ENCODE results near the gene TTC4.

Gene TTC4

GRCh38 chr1:54744696-54745095 lies 29.0 kb downstream of the TTC4 start:
- no peak overlapping the region for H3K4me3 ChIP-seq
- no peak overlapping the region for H3K27ac ChIP-seq

- Histone ChIP-seq H3K27ac (no peak overlapping the region), H3K4me3 (no peak overlapping the region)
Measured at GRCh38 chr1:54745274-54745673, 29.6 kb downstream of the TTC4 start.

- Histone ChIP-seq H3K4me3 (no peak overlapping the region), H3K27ac (no peak overlapping the region)
Measured at GRCh38 chr1:54745864-54746263, 30.2 kb downstream of the TTC4 start.

GRCh38 chr1:54748094-54748835 lies 32.6 kb downstream of the TTC4 start:
- Histone ChIP-seq H3K27ac (no peak overlapping the region), H3K4me3 (no peak overlapping the region)

GRCh38 chr1:54750596-54750995 lies 34.9 kb downstream of the TTC4 start:
- Histone ChIP-seq H3K4me3 (no peak overlapping the region), H3K27ac (no peak overlapping the region)

GRCh38 chr1:54751426-54751825 lies 35.8 kb downstream of the TTC4 start:
- H3K4me3 ChIP-seq: no peak overlapping the region

GRCh38 chr1:54754045-54754444 lies 38.4 kb downstream of the TTC4 start:
- Histone ChIP-seq H3K4me3 (no peak overlapping the region), H3K27ac (no peak overlapping the region)

More at GRCh38 chr1:54751426-54751825, 35.8 kb downstream of the TTC4 start:
- no peak overlapping the region for H3K27ac ChIP-seq

- no peak overlapping the region for H3K4me3 ChIP-seq
- no peak overlapping the region for H3K27ac ChIP-seq
Measured at GRCh38 chr1:54754486-54755285, 39.0 kb downstream of the TTC4 start.

- Histone ChIP-seq H3K27ac (no peak overlapping the region), H3K4me3 (no peak overlapping the region)
Measured at GRCh38 chr1:54757833-54758232, 42.2 kb downstream of the TTC4 start.

- Histone ChIP-seq H3K4me3 (no peak overlapping the region), H3K27ac (no peak overlapping the region)
Measured at GRCh38 chr1:54758678-54759348, 43.2 kb downstream of the TTC4 start.

GRCh38 chr1:54763816-54764132 lies 48.1 kb downstream of the TTC4 start:
- Histone ChIP-seq H3K27ac (peak overlapping the region; percentile 57 to 90 (median 78)), H3K4me3 (peak overlapping the region; percentile 52 to 87 (median 73))

- H3K4me3 ChIP-seq: peak within 1 kb of the TSS; percentile 52 to 87 (median 73)
- peak within 1 kb of the TSS; percentile 57 to 90 (median 78) for H3K27ac ChIP-seq
Measured at GRCh38 chr1:54764133-54764921, 48.7 kb downstream of the TTC4 start, which contains the start of gene PARS2. Gene PARS2, minus strand, starts transcription at chr1:54764523. Its CDS starts 5,362 bp downstream, at chr1:54759161.

- peak overlapping the region in 5 of 21 experiments; percentile 12 to 88 (median 60) for H3K27ac ChIP-seq
- peak overlapping the region; percentile 20 to 87 (median 69) for H3K4me3 ChIP-seq
Measured at GRCh38 chr1:54764922-54765561, 49.4 kb downstream of the TTC4 start.

GRCh38 chr1:54766726-54767125 lies 51.1 kb downstream of the TTC4 start:
- H3K4me3 ChIP-seq: no peak overlapping the region
- H3K27ac ChIP-seq: no peak overlapping the region

GRCh38 chr1:54767526-54767925 lies 51.9 kb downstream of the TTC4 start:
- Histone ChIP-seq H3K27ac (no peak overlapping the region), H3K4me3 (no peak overlapping the region)

GRCh38 chr1:54768093-54768492 lies 52.4 kb downstream of the TTC4 start:
- no peak overlapping the region for H3K4me3 ChIP-seq

GRCh38 chr1:54772951-54773350 lies 57.3 kb downstream of the TTC4 start:
- Histone ChIP-seq H3K4me3 (no peak overlapping the region), H3K27ac (no peak overlapping the region)

More at GRCh38 chr1:54768093-54768492, 52.4 kb downstream of the TTC4 start:
- H3K27ac ChIP-seq: no peak overlapping the region

- H3K4me3 ChIP-seq: no peak overlapping the region
- no peak overlapping the region for H3K27ac ChIP-seq
Measured at GRCh38 chr1:54774820-54775498, 59.3 kb downstream of the TTC4 start.
